Hepatocyte (in vitro differentiated cells): ENCODE measurements around the gene MTMR12. TPM values are rescaled to one million over a fixed set of nuclear protein-coding genes. Genes with fewer than 3 reads are reported as not detected.

Experiments
- DNase-seq: peaks from one replicate; pipeline ENCODE4 v3.0.0-alpha.2; 2016; ENCODE audit warnings: low spot score
- H2AFZ ChIP-seq: fragments of 200-600 bp; sonication (generic); 2 replicates; pipeline ENCODE4 v1.6.0; 2016; ENCODE audit warnings: antibody characterized with exemption, mild to moderate bottlenecking
- H3K27ac ChIP-seq: fragments of 200-600 bp; sonication (generic); 2 replicates; pipeline ENCODE4 v1.5.1; 2016; ENCODE audit warnings: mild to moderate bottlenecking
- H3K27me3 ChIP-seq: fragments of 200-600 bp; sonication (generic); 2 replicates; pipeline ENCODE4 v1.6.1; 2016
- H3K36me3 ChIP-seq: fragments of 200-600 bp; sonication (generic); replicated peaks from 2 replicates; pipeline ENCODE4 v1.5.1; 2016; ENCODE audit warnings: low read depth; ENCODE audit not compliant: insufficient read depth
- H3K4me1 ChIP-seq: fragments of 200-600 bp; sonication (generic); 2 replicates; pipeline ENCODE4 v1.5.1; 2016; ENCODE audit warnings: mild to moderate bottlenecking, moderate library complexity; ENCODE audit not compliant: insufficient read depth
- H3K4me2 ChIP-seq: fragments of 200-600 bp; sonication (generic); 2 replicates; pipeline ENCODE4 v1.6.0; 2016
- H3K4me3 ChIP-seq: fragments of 200-600 bp; sonication (generic); 2 replicates; pipeline ENCODE4 v1.5.1; 2016; ENCODE audit warnings: mild to moderate bottlenecking
- H3K79me2 ChIP-seq: fragments of 200-600 bp; sonication (generic); 2 replicates; pipeline ENCODE4 v1.6.0; 2017; ENCODE audit warnings: mild to moderate bottlenecking
- H3K9me2 ChIP-seq: fragments of 200-600 bp; sonication (generic); replicated peaks from 2 replicates; pipeline ENCODE4 v1.6.0; 2017; ENCODE audit warnings: mild to moderate bottlenecking; ENCODE audit not compliant: insufficient read depth
- H3K9me3 ChIP-seq: fragments of 200-600 bp; sonication (generic); 2 replicates; pipeline ENCODE4 v1.5.1; 2016; ENCODE audit warnings: low read depth, mild to moderate bottlenecking
- H4K20me1 ChIP-seq: fragments of 200-600 bp; sonication (generic); 2 replicates; pipeline ENCODE4 v1.6.0; 2016; ENCODE audit warnings: mild to moderate bottlenecking; ENCODE audit not compliant: insufficient read depth, poor library complexity, severe bottlenecking
- CTCF ChIP-seq: fragments of 200-600 bp; sonication (generic); IDR thresholded peaks from 2 replicates; pipeline ENCODE4 v1.5.1; 2016; ENCODE audit warnings: antibody characterized with exemption, mild to moderate bottlenecking; ENCODE audit not compliant: poor library complexity
- EZH2 ChIP-seq: fragments of 200-600 bp; sonication (generic); IDR thresholded peaks from 2 replicates; pipeline ENCODE4 v1.6.1; 2016; ENCODE audit warnings: antibody characterized with exemption, mild to moderate bottlenecking, borderline replicate concordance
- EZH2phosphoT487 ChIP-seq: fragments of 200-600 bp; sonication (generic); IDR thresholded peaks from one replicate; pipeline ENCODE4 v1.6.1; 2018; ENCODE audit warnings: antibody characterized with exemption, mild to moderate bottlenecking, low read depth, moderate library complexity; ENCODE audit not compliant: unreplicated experiment, severe bottlenecking
- WGBS: methylation state at CpG from one replicate; pipeline ENCODE4 v1.1.6; 2016; ENCODE audit warnings: low lambda C conversion rate; ENCODE audit errors: missing lambda C conversion rate; 5-methylcytosine and 5-hydroxymethylcytosine counted together
- polyA plus RNA-seq: library from polyadenylated mRNA; unstranded; fragments of >200 nt; fragmentation: Nextera tagmentation; extraction: Ambion mirVana; gene quantifications from 2 replicates; pipeline ENCODE4 v1.2.1, GENCODE V29; 2016
- total RNA-seq: library from RNA; depleted of rRNA; stranded (reverse); fragments of >200 nt; gene quantifications from 2 replicates; pipeline ENCODE4 v1.2.3, GENCODE V29; 2014

The MTMR12 gene
- total and polyA plus RNA-seq, 2 experiments from 2014 or later: 11.0 to 19.7 TPM

GRCh38 chr5:32276173-32276853 lies 36.4 kb downstream of the MTMR12 start:
- Histone ChIP-seq H3K4me2 (no peak overlapping the region), H3K79me2 (peaks cover 35% of the 10 kb centered on the region), H4K20me1 (no peaks in the 10 kb centered on the region), H2AFZ (no peak overlapping the region), H3K36me3 (no peaks in the 10 kb centered on the region), H3K4me3 (no peak overlapping the region), H3K27ac (peak overlapping the region; percentile 85), H3K9me3 (no peaks in the 10 kb centered on the region), H3K27me3 (no peaks in the 10 kb centered on the region), H3K4me1 (peaks cover 12% of the 10 kb centered on the region), H3K9me2 (no peaks in the 10 kb centered on the region)
- no peak for TF ChIP-seq EZH2
- TF ChIP-seq CTCF: no peak
- no peak for TF ChIP-seq EZH2phosphoT487
- WGBS: 82% methylated on average over 4 of the region's 4 CpGs
- peak; percentile 26 for DNase-seq

GRCh38 chr5:32275396-32275741 lies 37.4 kb downstream of the MTMR12 start:
- peak overlapping the region; percentile 85 for H3K27ac ChIP-seq
- H3K4me1 ChIP-seq: peaks cover 12% of the 10 kb centered on the region
- no peak for TF ChIP-seq EZH2phosphoT487
- no peak for TF ChIP-seq CTCF
- no peak for TF ChIP-seq EZH2
- H3K36me3 ChIP-seq: no peaks in the 10 kb centered on the region
- H3K4me3 ChIP-seq: no peak overlapping the region
- no peaks in the 10 kb centered on the region for H3K9me3 ChIP-seq
- 82% methylated on average over 3 of the region's 3 CpGs for WGBS
- peaks cover 26% of the 10 kb centered on the region for H3K79me2 ChIP-seq
- H2AFZ ChIP-seq: no peak overlapping the region
- no peaks in the 10 kb centered on the region for H3K27me3 ChIP-seq
- peak overlapping the region; percentile 15 for H3K4me2 ChIP-seq
- no peaks in the 10 kb centered on the region for H4K20me1 ChIP-seq
- no peaks in the 10 kb centered on the region for H3K9me2 ChIP-seq
- peak; percentile 47 for DNase-seq

GRCh38 chr5:32274548-32275395 lies 38.0 kb downstream of the MTMR12 start:
- no peaks in the 10 kb centered on the region for H3K9me3 ChIP-seq

More at GRCh38 chr5:32274548-32275395, 38.0 kb downstream of the MTMR12 start:
- H3K79me2 ChIP-seq: peaks cover 23% of the 10 kb centered on the region
- H3K27ac ChIP-seq: peak overlapping the region; percentile 85
- 69% methylated on average over 11 of the region's 11 CpGs for WGBS
- DNase-seq: no peak
- TF ChIP-seq CTCF: no peak
- no peak for TF ChIP-seq EZH2phosphoT487
- TF ChIP-seq EZH2: no peak
- H3K36me3 ChIP-seq: no peaks in the 10 kb centered on the region
- peak overlapping the region; percentile 15 for H3K4me2 ChIP-seq
- H2AFZ ChIP-seq: no peak overlapping the region
- H3K9me2 ChIP-seq: no peaks in the 10 kb centered on the region
- peaks cover 12% of the 10 kb centered on the region for H3K4me1 ChIP-seq
- no peak overlapping the region for H3K4me3 ChIP-seq
- no peaks in the 10 kb centered on the region for H3K27me3 ChIP-seq
- no peaks in the 10 kb centered on the region for H4K20me1 ChIP-seq
